Measurements from ENCODE around the gene STX8.

Gene STX8

GRCh38 chr17:9206741-9207332 is 368.8 kb downstream of the STX8 start:
- intact Hi-C loops (cut with DNase I; ENCODE audit: low total_unique reads), result no loop called here
- no peaks in the 10 kb centered on the region for H3K36me3 ChIP-seq
- TF ChIP-seq CTCF (IDR thresholded peaks at IDR 0.05), result no peak
- H3K9me3 ChIP-seq, result no peaks in the 10 kb centered on the region
- H3K27me3 ChIP-seq, result no peaks in the 10 kb centered on the region
- H3K4me3 ChIP-seq, result peak overlapping the region; percentile 5 to 10
- H3K27ac ChIP-seq, result peak overlapping the region; percentile 28 to 69
- no peak for DNase-seq
- peaks cover 0 to 23% (median 18%) of the 10 kb centered on the region in 4 donors for H3K4me1 ChIP-seq

GRCh38 chr17:9206410-9206703 is 369.3 kb downstream of the STX8 start:
- Histone ChIP-seq H3K4me3 (peak overlapping the region; percentile 5 to 10), H3K27me3 (no peaks in the 10 kb centered on the region), H3K36me3 (no peaks in the 10 kb centered on the region), H3K4me1 (peaks cover 0 to 23% (median 18%) of the 10 kb centered on the region in 4 donors), H3K9me3 (no peaks in the 10 kb centered on the region), H3K27ac (peak overlapping the region; percentile 28 to 69)
- no peak for DNase-seq
- TF ChIP-seq CTCF (IDR thresholded peaks at IDR 0.05), result no peak
- intact Hi-C loops (cut with DNase I; ENCODE audit: low total_unique reads), result no loop called here

GRCh38 chr17:9205520-9206409 is 369.9 kb downstream of the STX8 start:
- Histone ChIP-seq H3K4me1 (peaks cover 0 to 23% (median 18%) of the 10 kb centered on the region in 4 donors), H3K27me3 (no peaks in the 10 kb centered on the region), H3K4me3 (peak overlapping the region; percentile 5 to 10), H3K36me3 (no peaks in the 10 kb centered on the region), H3K9me3 (no peaks in the 10 kb centered on the region), H3K27ac (peak overlapping the region; percentile 28 to 69)
- DNase-seq, result no peak
- TF ChIP-seq CTCF (IDR thresholded peaks at IDR 0.05), result no peak
- intact Hi-C loops (cut with DNase I; ENCODE audit: low total_unique reads), result no loop called here

GRCh38 chr17:9204637-9205329 is 370.8 kb downstream of the STX8 start:
- no peaks in the 10 kb centered on the region for H3K27me3 ChIP-seq
- DNase-seq, result no peak
- no peak overlapping the region for H3K4me3 ChIP-seq
- TF ChIP-seq CTCF (IDR thresholded peaks at IDR 0.05), result no peak
- H3K27ac ChIP-seq, result no peak overlapping the region
- intact Hi-C loops (cut with DNase I; ENCODE audit: low total_unique reads), result no loop called here
- no peaks in the 10 kb centered on the region for H3K9me3 ChIP-seq
- H3K4me1 ChIP-seq, result peaks cover 0 to 23% (median 18%) of the 10 kb centered on the region in 4 donors
- no peaks in the 10 kb centered on the region for H3K36me3 ChIP-seq

- Histone ChIP-seq H3K9me3 (no peaks in the 10 kb centered on the region), H3K36me3 (peaks cover 0 to under 1% (median 0%) of the 10 kb centered on the region in 3 donors), H3K4me3 (no peak overlapping the region), H3K27ac (no peak overlapping the region), H3K4me1 (peaks cover 0 to 23% (median 18%) of the 10 kb centered on the region in 4 donors), H3K27me3 (no peaks in the 10 kb centered on the region)
- intact Hi-C loops (cut with DNase I; ENCODE audit: low total_unique reads), result no loop called here
- TF ChIP-seq CTCF (IDR thresholded peaks at IDR 0.05), result no peak
- DNase-seq, result no peak
These were observed 371.7 kb downstream of the STX8 start for GRCh38 chr17:9203771-9204425.
